B cell (primary cell): Measurements from ENCODE around the gene CGB1. TPM values are rescaled to one million over a fixed set of nuclear protein-coding genes. Genes with fewer than 3 reads are reported as not detected.

Source experiments
- ATAC-seq: fragments of 200-7000 bp; cut with Tn5 transposase; one replicate; pipeline ENCODE4 v1.10.0; 2021; ENCODE audit warnings: low read depth, mild to moderate bottlenecking, moderate number of reproducible peaks, moderate library complexity
- CTCF ChIA-PET: fragments of 350-600 bp; sonication (Branson Sonifier 250); formaldehyde crosslinking; loops from one replicate; lab custom pipeline; 2021; ENCODE audit warnings: antibody characterized with exemption, inconsistent platforms; lab: Charles Lee
- POLR2A ChIA-PET: fragments of 350-600 bp; sonication (Branson Sonifier 250); formaldehyde crosslinking; loops from one replicate; lab custom pipeline; 2021; ENCODE audit warnings: antibody characterized with exemption; lab: Charles Lee
- DNase-seq: peaks from one replicate; pipeline ENCODE4 v3.0.0; 2013
- H2AFZ ChIP-seq: 2 replicates; pipeline ENCODE4 v1.6.1; 2012; ENCODE audit warnings: mild to moderate bottlenecking, low read depth, low read length; ENCODE audit not compliant: insufficient read depth, poor library complexity, severe bottlenecking
- H3K27ac ChIP-seq, 2 donors: 1 replicate in 1 of 2; 2 replicates in 1 of 2; pipeline ENCODE4 v1.5.1; 2012 to 2013; ENCODE audit warnings: low read length in 2 of 2, mild to moderate bottlenecking in 2 of 2, moderate library complexity in 1 of 2
- H3K27me3 ChIP-seq, 4 experiments: fragments of 200-600 bp in 1 of 4; sonication (generic) in 1 of 4; replicated peaks in 1 of 4; 1 replicate in 2 of 4; 2 replicates in 2 of 4; pipeline versions ENCODE4 v1.6.1 to v1.7.0; 2013 to 2016; ENCODE audit warnings: low read length in 3 of 4, mild to moderate bottlenecking in 2 of 4, mixed read lengths in 1 of 4, moderate library complexity in 1 of 4; ENCODE audit not compliant: insufficient read depth in 4 of 4, control insufficient read depth in 3 of 4; ENCODE audit errors: control extremely low read depth in 1 of 4
- H3K36me3 ChIP-seq, 2 experiments: replicated peaks in 1 of 2; 1 replicate in 1 of 2; 2 replicates in 1 of 2; pipeline versions ENCODE4 v1.6.1 to v1.7.1; 2013; ENCODE audit warnings: low read length in 1 of 2; ENCODE audit not compliant: insufficient read depth in 2 of 2, control insufficient read depth in 1 of 2; ENCODE audit errors: control extremely low read depth in 1 of 2, extremely low read depth in 1 of 2
- H3K4me1 ChIP-seq, 2 donors: fragments of 200-600 bp in 1 of 2; sonication (generic) in 1 of 2; 1 replicate in 1 of 2; 2 replicates in 1 of 2; pipeline versions ENCODE4 v1.5.1 to v1.6.1; 2013 to 2017; ENCODE audit warnings: low read length in 2 of 2; ENCODE audit not compliant: control insufficient read depth in 2 of 2, insufficient read depth in 2 of 2
- H3K4me2 ChIP-seq: replicated peaks from 2 replicates; pipeline ENCODE3; 2012; ENCODE audit warnings: mild to moderate bottlenecking, low read depth, low read length; ENCODE audit not compliant: poor library complexity, severe bottlenecking
- H3K4me3 ChIP-seq, 5 experiments: fragments of 200-600 bp in 1 of 5; sonication (generic) in 1 of 5; 1 replicate in 3 of 5; 2 replicates in 2 of 5; pipeline versions ENCODE4 v1.5.1 to v1.7.0; 2011 to 2016; ENCODE audit warnings: low read length in 4 of 5, mild to moderate bottlenecking in 4 of 5, low read depth in 2 of 5, control low read depth in 1 of 5, moderate library complexity in 1 of 5; ENCODE audit not compliant: insufficient read depth in 1 of 5; ENCODE audit errors: control extremely low read depth in 1 of 5, extremely low read depth in 1 of 5
- H3K79me2 ChIP-seq: fragments of 200-600 bp; sonication (generic); one replicate; pipeline ENCODE4 v1.6.0; 2016; ENCODE audit warnings: low read length; ENCODE audit not compliant: control insufficient read depth, insufficient read depth
- H3K9ac ChIP-seq: fragments of 200-600 bp; sonication (generic); 2 replicates; pipeline ENCODE4 v1.6.1; 2017; ENCODE audit warnings: mild to moderate bottlenecking, low read length, moderate library complexity
- H3K9me3 ChIP-seq, 3 donors: one replicate each; pipeline versions ENCODE4 v1.6.1 to v1.7.1; 2013; ENCODE audit warnings: low read length in 2 of 3; ENCODE audit not compliant: control insufficient read depth in 2 of 3, insufficient read depth in 1 of 3; ENCODE audit errors: control extremely low read depth in 1 of 3
- H4K20me1 ChIP-seq: 2 replicates; pipeline ENCODE4 v1.6.0; 2012; ENCODE audit warnings: mild to moderate bottlenecking, low read length; ENCODE audit not compliant: insufficient read depth, control insufficient read depth, poor library complexity, severe bottlenecking
- H3K27ac Mint-ChIP-seq: one replicate; pipeline ENCODE4 v1.8.0; 2021; ENCODE audit warnings: mixed read lengths
- H3K27me3 Mint-ChIP-seq: one replicate; pipeline ENCODE4 v1.8.0; 2021; ENCODE audit warnings: mixed read lengths
- H3K4me1 Mint-ChIP-seq: one replicate; pipeline ENCODE4 v1.8.0; 2021; ENCODE audit warnings: mixed read lengths
- H3K4me3 Mint-ChIP-seq: one replicate; pipeline ENCODE4 v1.8.0; 2021; ENCODE audit warnings: mixed read lengths
- H3K9me3 Mint-ChIP-seq: one replicate; pipeline ENCODE4 v1.8.0; 2022; ENCODE audit warnings: mixed read lengths; ENCODE audit not compliant: insufficient read depth
- EZH2 ChIP-seq: IDR thresholded peaks from 2 replicates; pipeline ENCODE4 v1.6.1; 2012; ENCODE audit warnings: borderline replicate concordance, low read depth, mild to moderate bottlenecking, moderate library complexity, low read length; ENCODE audit not compliant: insufficient read depth, poor library complexity, severe bottlenecking
- WGBS: methylation state at CpG from one replicate; pipeline ENCODE4 v1.1.5; 2013; ENCODE audit warnings: missing lambda C conversion rate; ENCODE audit not compliant: insufficient coverage; 5-methylcytosine and 5-hydroxymethylcytosine counted together
- intact Hi-C: fragments of 100-400 bp; cut with micrococcal nuclease; formaldehyde crosslinking; loops from one replicate; pipeline ENCODE4 v1.10.0; 2022
- polyA plus RNA-seq: library from polyadenylated mRNA; depleted of rRNA; stranded (reverse); fragments of >200 nt; gene quantifications from 2 replicates; pipeline ENCODE4 v1.2.3, GENCODE V29; 2012
- total RNA-seq, 2 donors: library from RNA; stranded (reverse); fragments of 120-200 nt in 1 of 2; gene quantifications; 1 replicate in 1 of 2; 2 replicates in 1 of 2; pipeline versions ENCODE4 v1.2.3 to v1.2.4, GENCODE V29; 2013 to 2022
- TF ChIP-seq, protein P1 (sequence below): fragments of 200-600 bp; IDR thresholded peaks from one replicate; pipeline ENCODE4 v1.8.0; 2022; ENCODE audit warnings: antibody characterized with exemption, mild to moderate bottlenecking

CGB1 gene
- total and polyA plus RNA-seq, 2 donors (not counting 1 experiment from before 2014, with no cell fraction given): not detected

- Mint-ChIP-seq H3K27ac (no peak overlapping the region), H3K27me3 (peaks cover 47% of the 10 kb centered on the region), H3K4me1 (peaks cover 4% of the 10 kb centered on the region), H3K4me3 (no peak overlapping the region), H3K9me3 (no peaks in the 10 kb centered on the region)
- H3K9me3 ChIP-seq: peaks cover 0 to 9% (median 0%) of the 10 kb centered on the region in 3 donors
- no peaks in the 10 kb centered on the region for H3K79me2 ChIP-seq
- intact Hi-C loops: no loop called here
- H3K4me1 ChIP-seq: peaks cover 0 to 5% of the 10 kb centered on the region in 2 donors
- no peak overlapping the region for H3K27ac ChIP-seq
- WGBS: 61% methylated on average over 5 of the region's 10 CpGs
- POLR2A ChIA-PET: interaction anchor here (0.5 kb wide), 1 partner anchor 636 kb away, joined by 3 read pairs; no protein-coding TSS in a partner anchor
- no peak overlapping the region for H3K9ac ChIP-seq
- no peak for ATAC-seq
- CTCF ChIA-PET: no interaction called here
- no peak overlapping the region for H2AFZ ChIP-seq
- H3K4me2 ChIP-seq: peak overlapping the region; percentile 49
- H4K20me1 ChIP-seq: no peaks in the 10 kb centered on the region
- H3K4me3 ChIP-seq: no peak overlapping the region
- peaks cover 0 to 58% (median 20%) of the 10 kb centered on the region in 4 experiments for H3K27me3 ChIP-seq
- no peaks in the 10 kb centered on the region for H3K36me3 ChIP-seq
- DNase-seq: no peak
- no peak for TF ChIP-seq EZH2
- TF ChIP-seq, protein P1, sequence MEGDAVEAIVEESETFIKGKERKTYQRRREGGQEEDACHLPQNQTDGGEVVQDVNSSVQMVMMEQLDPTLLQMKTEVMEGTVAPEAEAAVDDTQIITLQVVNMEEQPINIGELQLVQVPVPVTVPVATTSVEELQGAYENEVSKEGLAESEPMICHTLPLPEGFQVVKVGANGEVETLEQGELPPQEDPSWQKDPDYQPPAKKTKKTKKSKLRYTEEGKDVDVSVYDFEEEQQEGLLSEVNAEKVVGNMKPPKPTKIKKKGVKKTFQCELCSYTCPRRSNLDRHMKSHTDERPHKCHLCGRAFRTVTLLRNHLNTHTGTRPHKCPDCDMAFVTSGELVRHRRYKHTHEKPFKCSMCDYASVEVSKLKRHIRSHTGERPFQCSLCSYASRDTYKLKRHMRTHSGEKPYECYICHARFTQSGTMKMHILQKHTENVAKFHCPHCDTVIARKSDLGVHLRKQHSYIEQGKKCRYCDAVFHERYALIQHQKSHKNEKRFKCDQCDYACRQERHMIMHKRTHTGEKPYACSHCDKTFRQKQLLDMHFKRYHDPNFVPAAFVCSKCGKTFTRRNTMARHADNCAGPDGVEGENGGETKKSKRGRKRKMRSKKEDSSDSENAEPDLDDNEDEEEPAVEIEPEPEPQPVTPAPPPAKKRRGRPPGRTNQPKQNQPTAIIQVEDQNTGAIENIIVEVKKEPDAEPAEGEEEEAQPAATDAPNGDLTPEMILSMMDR: no peak
Observed at GRCh38 chr19:49064029-49064629, 27.4 kb upstream of the CGB1 start.

- ChIA-PET CTCF (interaction anchor here (0.5 to 0.6 kb wide), 3 partner anchors 27 to 656 kb away, joined by 3 to 5 read pairs (median 3); no protein-coding TSS in a partner anchor), POLR2A (no interaction called here)
- Mint-ChIP-seq H3K9me3 (no peaks in the 10 kb centered on the region), H3K4me3 (no peak overlapping the region), H3K27me3 (peaks cover 41% of the 10 kb centered on the region), H3K27ac (no peak overlapping the region), H3K4me1 (peaks cover 19% of the 10 kb centered on the region)
- no peak overlapping the region for H3K4me3 ChIP-seq
- H3K9ac ChIP-seq: no peak overlapping the region
- no peaks in the 10 kb centered on the region for H3K36me3 ChIP-seq
- intact Hi-C loops: no loop called here
- H3K4me2 ChIP-seq: no peak overlapping the region
- H3K4me1 ChIP-seq: peaks cover 17 to 20% of the 10 kb centered on the region in 2 donors
- H3K9me3 ChIP-seq: peaks cover 0 to 27% (median 0%) of the 10 kb centered on the region in 3 donors
- peaks cover 0 to 68% (median 30%) of the 10 kb centered on the region in 4 experiments for H3K27me3 ChIP-seq
- 41% methylated on average over 25 of the region's 25 CpGs for WGBS
- TF ChIP-seq EZH2: no peak
- TF ChIP-seq, protein P1: no peak
- ATAC-seq: no peak
- H3K79me2 ChIP-seq: no peaks in the 10 kb centered on the region
- no peak overlapping the region for H2AFZ ChIP-seq
- no peak overlapping the region for H3K27ac ChIP-seq
- no peaks in the 10 kb centered on the region for H4K20me1 ChIP-seq
- no peak for DNase-seq
Observed at GRCh38 chr19:49061445-49061844, 24.8 kb upstream of the CGB1 start.
